ENCODE data around the gene KIF25.
"Not testable (repeated sequence)": the region's sequence is repeated elsewhere in the genome, so short reads cannot be mapped to it uniquely, and the experiment has no call there.

KIF25 gene

GRCh38 chr6:167995731-167996151 is 1.7 kb upstream of the KIF25 start:
- DNase-seq (ENCODE audit: low read depth) = no peak

GRCh38 chr6:167996424-167997199 is 859 bp upstream of the KIF25 start:
- DNase-seq (ENCODE audit: low read depth) = no peak

- DNase-seq (ENCODE audit: low read depth) = no peak
These were observed 744 bp downstream of the KIF25 start for GRCh38 chr6:167998215-167998614.

- no peak for DNase-seq (ENCODE audit: low read depth)
These were observed 2.9 kb downstream of the KIF25 start for GRCh38 chr6:168000198-168001028.

- no peak for DNase-seq (ENCODE audit: low read depth)
These were observed 3.5 kb downstream of the KIF25 start for GRCh38 chr6:168001029-168001332.

- DNase-seq (ENCODE audit: low read depth) = not testable (repeated sequence)
These were observed 4.0 kb downstream of the KIF25 start for GRCh38 chr6:168001514-168001913.

GRCh38 chr6:168002804-168003203 is 5.3 kb downstream of the KIF25 start:
- DNase-seq (ENCODE audit: low read depth) = no peak

- DNase-seq (ENCODE audit: low read depth) = no peak
These were observed 6.6 kb downstream of the KIF25 start for GRCh38 chr6:168004023-168004422.

GRCh38 chr6:168004945-168005344 is 7.5 kb downstream of the KIF25 start:
- no peak for DNase-seq (ENCODE audit: low read depth)

- DNase-seq (ENCODE audit: low read depth) = no peak
These were observed 8.3 kb downstream of the KIF25 start for GRCh38 chr6:168005796-168006195.

- DNase-seq (ENCODE audit: low read depth) = peak; percentile 56
These were observed 10.3 kb downstream of the KIF25 start for GRCh38 chr6:168007592-168008338.

GRCh38 chr6:168009331-168009730 is 11.9 kb downstream of the KIF25 start:
- no peak for DNase-seq (ENCODE audit: low read depth)

- DNase-seq (ENCODE audit: low read depth) = no peak
These were observed 13.8 kb downstream of the KIF25 start for GRCh38 chr6:168011291-168011690.

- DNase-seq (ENCODE audit: low read depth) = no peak
These were observed 15.2 kb downstream of the KIF25 start for GRCh38 chr6:168012431-168013249.

GRCh38 chr6:168013250-168013915 is 15.9 kb downstream of the KIF25 start:
- no peak for DNase-seq (ENCODE audit: low read depth)

GRCh38 chr6:168014428-168014827 is 17.0 kb downstream of the KIF25 start:
- DNase-seq (ENCODE audit: low read depth) = no peak

- DNase-seq (ENCODE audit: low read depth) = no peak
These were observed 17.5 kb downstream of the KIF25 start for GRCh38 chr6:168015009-168015408.

- DNase-seq (ENCODE audit: low read depth) = no peak
These were observed 18.2 kb downstream of the KIF25 start for GRCh38 chr6:168015482-168016175.

- no peak for DNase-seq (ENCODE audit: low read depth)
These were observed 18.7 kb downstream of the KIF25 start for GRCh38 chr6:168016176-168016620.

GRCh38 chr6:168016721-168017525 is 19.5 kb downstream of the KIF25 start:
- no peak for DNase-seq (ENCODE audit: low read depth)
